Keratinocyte (primary cell): ENCODE results near the gene SPPL3. TPM values are rescaled to one million over a fixed set of nuclear protein-coding genes. Genes with fewer than 3 reads are reported as not detected.

Experiments
- DNase-seq: peaks from one replicate; pipeline ENCODE4 v3.0.0-alpha.2; 2011; ENCODE audit warnings: low read depth, missing footprints, low spot score
- FAIRE-seq: peaks from 2 replicates; lab custom pipeline; 2011; peaks lifted over from hg19 to GRCh38; lab: Jason Lieb, UNC
- H2AFZ ChIP-seq: 2 replicates; pipeline ENCODE4 v1.6.0; 2012; ENCODE audit warnings: low read length, control low read depth, inconsistent platforms; ENCODE audit not compliant: control insufficient read depth
- H3K27ac ChIP-seq: 2 replicates; pipeline ENCODE4 v1.5.1; 2011; ENCODE audit warnings: low read length; ENCODE audit not compliant: control insufficient read depth, insufficient read depth
- H3K27me3 ChIP-seq: 3 replicates; pipeline ENCODE4 v1.6.0; 2011; ENCODE audit warnings: low read length; ENCODE audit not compliant: control insufficient read depth, insufficient read depth; ENCODE audit errors: extremely low read depth
- H3K36me3 ChIP-seq, 2 experiments: 2 replicates in 1 of 2; 3 replicates in 1 of 2; pipeline ENCODE4 v1.5.1; 2011; ENCODE audit warnings: low read length in 2 of 2, mild to moderate bottlenecking in 1 of 2; ENCODE audit not compliant: control insufficient read depth in 2 of 2, insufficient read depth in 2 of 2; ENCODE audit errors: extremely low read depth in 1 of 2
- H3K4me1 ChIP-seq: 3 replicates; pipeline ENCODE4 v1.5.1; 2011; ENCODE audit warnings: low read length; ENCODE audit not compliant: control insufficient read depth, insufficient read depth; ENCODE audit errors: extremely low read depth
- H3K4me2 ChIP-seq: 3 replicates; pipeline ENCODE4 v1.6.0; 2011; ENCODE audit warnings: low read depth, low read length; ENCODE audit not compliant: control insufficient read depth, insufficient read depth; ENCODE audit errors: extremely low read depth
- H3K4me3 ChIP-seq, 3 experiments: fragments of 200-600 bp in 1 of 3; sonication (generic) in 1 of 3; 2 replicates in 2 of 3; 3 replicates in 1 of 3; pipeline ENCODE4 v1.5.1; 2011 to 2016; ENCODE audit warnings: low read length in 3 of 3, mild to moderate bottlenecking in 3 of 3, control low read depth in 2 of 3, inconsistent platforms in 1 of 3, low read depth in 1 of 3, mixed read lengths in 1 of 3, mixed run types in 1 of 3, moderate library complexity in 1 of 3; ENCODE audit not compliant: control insufficient read depth in 2 of 3, insufficient read depth in 2 of 3; ENCODE audit errors: extremely low read depth in 1 of 3
- H3K79me2 ChIP-seq: 2 replicates; pipeline ENCODE4 v1.6.0; 2012; ENCODE audit warnings: low read length; ENCODE audit not compliant: control insufficient read depth, insufficient read depth
- H3K9ac ChIP-seq: 3 replicates; pipeline ENCODE4 v1.6.0; 2011; ENCODE audit warnings: low read length; ENCODE audit not compliant: control insufficient read depth, insufficient read depth; ENCODE audit errors: extremely low read depth
- H3K9me1 ChIP-seq: 3 replicates; pipeline ENCODE4 v1.6.0; 2011; ENCODE audit warnings: low read length; ENCODE audit not compliant: control insufficient read depth, insufficient read depth; ENCODE audit errors: extremely low read depth
- H3K9me3 ChIP-seq: 2 replicates; pipeline ENCODE4 v1.5.1; 2012; ENCODE audit warnings: low read depth, low read length; ENCODE audit not compliant: control insufficient read depth
- H4K20me1 ChIP-seq: 3 replicates; pipeline ENCODE4 v1.6.0; 2011; ENCODE audit warnings: low read length; ENCODE audit not compliant: control insufficient read depth, insufficient read depth; ENCODE audit errors: extremely low read depth
- EZH2 ChIP-seq: IDR thresholded peaks from one replicate; pipeline ENCODE4 v1.6.1; 2012; ENCODE audit warnings: inconsistent platforms, mild to moderate bottlenecking, low read length, moderate library complexity
- dilution Hi-C: fragments of 300-500 bp; cut with MboI; formaldehyde crosslinking; loops from one replicate; pipeline ENCODE4 v1.7.0; 2020; ENCODE audit warnings: low sequenced_read_pairs; ENCODE audit not compliant: extremely low pct_ligation_motif_present
- polyA plus RNA-seq, 5 experiments: library from polyadenylated mRNA; depleted of rRNA in 3 of 5; stranded (reverse) in 3 of 5; stranded (forward) in 1 of 5; unstranded in 1 of 5; fragments of >200 nt; gene quantifications; 1 replicate in 1 of 5; 2 replicates in 3 of 5; 3 replicates in 1 of 5; pipeline versions ENCODE4 v1.2.1 to v1.2.3, GENCODE V29; 2011 to 2012; ENCODE audit warnings: missing spikeins in 2 of 5, low read depth in 1 of 5, low replicate concordance in 1 of 5
- TF ChIP-seq, protein P1 (sequence below), 3 experiments: IDR thresholded peaks in 1 of 3; conservative IDR thresholded peaks in 1 of 3; optimal IDR thresholded peaks in 1 of 3; 2 replicates in 2 of 3; 3 replicates in 1 of 3; pipeline versions ENCODE3 to v1.5.1; 2011; ENCODE audit warnings: low read length in 3 of 3, mild to moderate bottlenecking in 3 of 3, moderate library complexity in 2 of 3, control low read depth in 1 of 3, inconsistent platforms in 1 of 3; ENCODE audit not compliant: insufficient read depth in 2 of 3; ENCODE audit errors: extremely low read depth in 1 of 3

SPPL3 gene
- polyA plus RNA-seq, 1 donor (not counting 4 experiments of a cell fraction or from before 2014, with no cell fraction given), result 28.3 TPM

DNA sequence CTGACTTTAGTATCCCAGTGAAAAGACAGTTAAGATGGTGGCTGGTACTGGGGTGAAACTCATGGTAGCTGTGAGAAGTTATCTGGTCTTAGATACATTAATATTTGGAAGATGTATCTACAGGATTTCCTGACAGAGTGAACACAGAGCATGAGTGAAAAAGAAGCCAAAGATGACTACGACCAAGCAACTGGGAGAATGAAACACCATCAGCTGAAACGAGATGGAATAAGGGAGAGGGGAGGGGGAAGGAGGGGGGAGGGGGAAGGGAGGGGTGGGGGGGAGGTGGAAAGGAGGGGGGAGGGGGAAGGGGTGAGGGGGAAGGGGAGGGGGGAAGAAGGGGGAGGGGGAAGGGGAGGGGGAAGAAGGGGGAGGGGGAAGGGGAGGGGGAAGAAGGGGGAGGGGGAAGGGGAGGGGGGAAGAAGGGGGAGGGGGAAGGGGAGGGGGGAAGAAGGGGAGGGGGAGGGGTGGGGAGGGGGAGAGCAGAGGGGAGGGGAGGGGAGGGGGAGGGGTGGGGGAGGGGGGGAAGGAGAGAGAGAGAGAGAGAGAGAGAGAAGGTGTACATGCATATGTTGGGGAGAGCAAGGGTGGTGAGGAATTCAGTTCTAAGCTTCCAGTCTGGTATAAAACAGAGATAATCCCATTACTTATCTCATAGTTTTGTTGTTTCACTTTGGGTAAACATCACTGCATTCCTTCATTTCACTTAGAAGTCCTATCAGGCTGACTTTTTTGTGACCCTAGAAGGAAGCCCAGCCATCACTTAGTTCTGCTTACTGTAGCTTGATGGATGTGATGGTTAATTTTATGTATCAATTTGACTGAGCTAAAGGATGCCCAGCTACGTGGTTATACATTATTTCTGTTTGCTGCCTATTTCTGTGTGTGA is 73.9 kb downstream of the SPPL3 start:
- DNase-seq (no peak), FAIRE-seq (no peak)
- Histone ChIP-seq H3K9me3 (no peaks in the 10 kb centered on the region), H3K4me3 (no peak overlapping the region), H2AFZ (no peak overlapping the region), H3K4me2 (no peak overlapping the region), H3K4me1 (peaks cover 6% of the 10 kb centered on the region), H3K79me2 (peaks cover 31% of the 10 kb centered on the region), H3K27ac (no peak overlapping the region), H3K36me3 (no peaks in the 10 kb centered on the region), H3K9ac (no peak overlapping the region), H3K27me3 (no peaks in the 10 kb centered on the region), H3K9me1 (peaks cover 3% of the 10 kb centered on the region), H4K20me1 (no peaks in the 10 kb centered on the region)
- dilution Hi-C loops, result no loop called here
- TF ChIP-seq EZH2, result no peak
- TF ChIP-seq, protein P1, sequence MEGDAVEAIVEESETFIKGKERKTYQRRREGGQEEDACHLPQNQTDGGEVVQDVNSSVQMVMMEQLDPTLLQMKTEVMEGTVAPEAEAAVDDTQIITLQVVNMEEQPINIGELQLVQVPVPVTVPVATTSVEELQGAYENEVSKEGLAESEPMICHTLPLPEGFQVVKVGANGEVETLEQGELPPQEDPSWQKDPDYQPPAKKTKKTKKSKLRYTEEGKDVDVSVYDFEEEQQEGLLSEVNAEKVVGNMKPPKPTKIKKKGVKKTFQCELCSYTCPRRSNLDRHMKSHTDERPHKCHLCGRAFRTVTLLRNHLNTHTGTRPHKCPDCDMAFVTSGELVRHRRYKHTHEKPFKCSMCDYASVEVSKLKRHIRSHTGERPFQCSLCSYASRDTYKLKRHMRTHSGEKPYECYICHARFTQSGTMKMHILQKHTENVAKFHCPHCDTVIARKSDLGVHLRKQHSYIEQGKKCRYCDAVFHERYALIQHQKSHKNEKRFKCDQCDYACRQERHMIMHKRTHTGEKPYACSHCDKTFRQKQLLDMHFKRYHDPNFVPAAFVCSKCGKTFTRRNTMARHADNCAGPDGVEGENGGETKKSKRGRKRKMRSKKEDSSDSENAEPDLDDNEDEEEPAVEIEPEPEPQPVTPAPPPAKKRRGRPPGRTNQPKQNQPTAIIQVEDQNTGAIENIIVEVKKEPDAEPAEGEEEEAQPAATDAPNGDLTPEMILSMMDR (optimal IDR thresholded peaks at IDR 0.05 in 1 of 3, IDR thresholded peaks at IDR 0.05 in 1 of 3, conservative IDR thresholded peaks at IDR 0.05 in 1 of 3; ENCODE audit: extremely low read depth in 1 of 3, insufficient read depth in 2 of 3, low read length in 3 of 3), result no peak

DNA sequence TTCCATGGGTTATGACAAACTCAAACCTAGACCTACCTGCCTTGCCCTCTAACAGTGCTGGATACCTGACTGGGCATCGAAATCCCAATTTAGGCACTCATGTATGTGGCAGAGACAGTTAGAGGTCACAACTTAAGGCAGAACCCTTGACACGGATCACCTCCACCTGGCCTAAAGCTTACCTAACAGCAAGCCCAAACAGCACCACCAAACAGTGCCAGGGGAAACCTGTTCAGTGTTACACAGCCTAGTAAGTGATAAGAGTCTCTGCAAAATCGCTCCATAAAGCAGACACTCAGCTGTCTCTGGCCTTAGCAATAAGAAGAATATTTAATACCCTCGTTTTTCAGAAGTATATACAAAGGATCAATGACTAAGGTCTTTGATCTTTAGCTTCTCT is 77.8 kb downstream of the SPPL3 start:
- Histone ChIP-seq H3K27me3 (no peaks in the 10 kb centered on the region), H3K4me2 (peak overlapping the region; percentile 8), H3K9me3 (no peaks in the 10 kb centered on the region), H3K9ac (no peak overlapping the region), H3K9me1 (peaks cover 3% of the 10 kb centered on the region), H2AFZ (no peak overlapping the region), H3K79me2 (peaks cover 36% of the 10 kb centered on the region), H3K4me3 (no peak overlapping the region), H3K27ac (no peak overlapping the region), H4K20me1 (no peaks in the 10 kb centered on the region), H3K4me1 (no peaks in the 10 kb centered on the region), H3K36me3 (no peaks in the 10 kb centered on the region)
- dilution Hi-C loops, result no loop called here
- FAIRE-seq (no peak), DNase-seq (no peak)
- TF ChIP-seq, protein P1 (optimal IDR thresholded peaks at IDR 0.05 in 1 of 3, IDR thresholded peaks at IDR 0.05 in 1 of 3, conservative IDR thresholded peaks at IDR 0.05 in 1 of 3; ENCODE audit: extremely low read depth in 1 of 3, insufficient read depth in 2 of 3, low read length in 3 of 3), result no peak
- TF ChIP-seq EZH2, result no peak
